ENCODE measurements around the gene JMJD8. TPM values are rescaled to one million over a fixed set of nuclear protein-coding genes. Genes with fewer than 3 reads are reported as not detected.
"Not testable (repeated sequence)": the region's sequence is repeated elsewhere in the genome, so short reads cannot be mapped to it uniquely, and the experiment has no call there.

The JMJD8 gene
- total RNA-seq, 2 experiments from 2014 or later, result 48.7 to 82.3 TPM

GRCh38 chr16:693364-693763, 9.2 kb upstream of the JMJD8 start:
- H3K9me3 ChIP-seq (ENCODE audit: low read length), result no peaks in the 10 kb centered on the region
- H3K4me2 ChIP-seq (ENCODE audit: low read length), result no peak overlapping the region
- H3K4me1 ChIP-seq (ENCODE audit: insufficient read depth, low read length, poor library complexity, severe bottlenecking), result peaks cover 27% of the 10 kb centered on the region
- H3K79me2 ChIP-seq (ENCODE audit: insufficient read depth, low read depth, low read length), result 0 out of 2 replicates have a peak, but pooled peaks cover 8% of the 10 kb centered on the region
- no peak for TF ChIP-seq CTCF (conservative IDR thresholded peaks at IDR 0.05; ENCODE audit: low read length)
- no peak; the same call in 1 of the 2 replicates for TF ChIP-seq EZH2phosphoT487 (IDR thresholded peaks at IDR 0.05; ENCODE audit: borderline replicate concordance, low read depth, low read length)
- no peak overlapping the region for H3K27ac ChIP-seq (ENCODE audit: low read depth, low read length, poor library complexity, severe bottlenecking)
- POLR2A ChIA-PET, result no interaction called here
- CTCF ChIA-PET (ENCODE audit: unreplicated experiment), result no interaction called here
- no peak overlapping the region for H2AFZ ChIP-seq (ENCODE audit: low read length)
- DNase-seq (ENCODE audit: low spot score), result no peak
- intact Hi-C loops (cut with micrococcal nuclease; ENCODE audit: unreplicated experiment), result no loop called here
- H3K9me2 ChIP-seq (ENCODE audit: insufficient read depth, low read length), result no peaks in the 10 kb centered on the region
- no TSS peak for BruUV-seq (replicated peaks)
- H3K4me3 ChIP-seq (ENCODE audit: low read depth, low read length, poor library complexity, severe bottlenecking), result no peak overlapping the region
- H3K36me3 ChIP-seq (ENCODE audit: insufficient read depth, low read length), result no peaks in the 10 kb centered on the region
- H4K20me1 ChIP-seq (ENCODE audit: insufficient read depth, low read length), result no peaks in the 10 kb centered on the region

- ChIA-PET POLR2A (no interaction called here), CTCF (ENCODE audit: unreplicated experiment) (interaction anchor here (0.5 kb wide), 1 partner anchor 20 kb away, joined by 4 read pairs; no protein-coding TSS in a partner anchor)
- no peaks in the 10 kb centered on the region; the same call in 1 of the 2 replicates for H3K36me3 ChIP-seq (ENCODE audit: insufficient read depth, low read length)
- no peak for DNase-seq (ENCODE audit: low spot score)
- no TSS peak for BruUV-seq (replicated peaks)
- no peaks in the 10 kb centered on the region for H3K9me3 ChIP-seq (ENCODE audit: low read length)
- H3K9me2 ChIP-seq (ENCODE audit: insufficient read depth, low read length), result no peaks in the 10 kb centered on the region
- H3K4me3 ChIP-seq (ENCODE audit: low read depth, low read length, poor library complexity, severe bottlenecking), result no peak overlapping the region
- intact Hi-C loops (cut with micrococcal nuclease; ENCODE audit: unreplicated experiment), result no loop called here
- TF ChIP-seq EZH2phosphoT487 (IDR thresholded peaks at IDR 0.05; ENCODE audit: borderline replicate concordance, low read depth, low read length), result no peak
- no peak for TF ChIP-seq CTCF (conservative IDR thresholded peaks at IDR 0.05; ENCODE audit: low read length)
- H3K79me2 ChIP-seq (ENCODE audit: insufficient read depth, low read depth, low read length), result 0 out of 2 replicates have a peak, but pooled peaks cover 8% of the 10 kb centered on the region
- no peak overlapping the region for H3K27ac ChIP-seq (ENCODE audit: low read depth, low read length, poor library complexity, severe bottlenecking)
- no peak overlapping the region for H2AFZ ChIP-seq (ENCODE audit: low read length)
- H3K4me2 ChIP-seq (ENCODE audit: low read length), result no peak overlapping the region
- peaks cover 27% of the 10 kb centered on the region for H3K4me1 ChIP-seq (ENCODE audit: insufficient read depth, low read length, poor library complexity, severe bottlenecking)
- H4K20me1 ChIP-seq (ENCODE audit: insufficient read depth, low read length), result no peaks in the 10 kb centered on the region
These were observed 8.4 kb upstream of the JMJD8 start for GRCh38 chr16:692356-693108.

- peaks cover 10% of the 10 kb centered on the region for H3K36me3 ChIP-seq (ENCODE audit: insufficient read depth, low read length)
- H3K4me2 ChIP-seq (ENCODE audit: low read length); CTCF ChIA-PET (ENCODE audit: unreplicated experiment); POLR2A ChIA-PET; H2AFZ ChIP-seq (ENCODE audit: low read length); H3K9me2 ChIP-seq (ENCODE audit: insufficient read depth, low read length); H3K4me3 ChIP-seq (ENCODE audit: low read depth, low read length, poor library complexity, severe bottlenecking); H3K9me3 ChIP-seq (ENCODE audit: low read length); DNase-seq (ENCODE audit: low spot score); BruUV-seq (replicated peaks); H4K20me1 ChIP-seq (ENCODE audit: insufficient read depth, low read length); H3K79me2 ChIP-seq (ENCODE audit: insufficient read depth, low read depth, low read length); intact Hi-C loops (cut with micrococcal nuclease; ENCODE audit: unreplicated experiment); H3K27ac ChIP-seq (ENCODE audit: low read depth, low read length, poor library complexity, severe bottlenecking): not testable (repeated sequence)
- H3K4me1 ChIP-seq (ENCODE audit: insufficient read depth, low read length, poor library complexity, severe bottlenecking), result peaks cover 27% of the 10 kb centered on the region
These were observed 7.1 kb upstream of the JMJD8 start for GRCh38 chr16:691242-691641.
